Osteoblast (primary cell): ENCODE measurements around the gene SERINC1. TPM values are rescaled to one million over a fixed set of nuclear protein-coding genes. Genes with fewer than 3 reads are reported as not detected.
A peak's percentile ranks its signal among the peaks of the same experiment; 100 is the strongest.

Experiments used
- DNase-seq: peaks from one replicate; pipeline ENCODE4 v3.0.0; 2011; ENCODE audit warnings: low spot score, mixed read lengths; ENCODE audit not compliant: insufficient read length; ENCODE audit errors: missing footprints
- H2AFZ ChIP-seq: 2 replicates; pipeline ENCODE4 v1.6.0; 2011; ENCODE audit warnings: mild to moderate bottlenecking, low read length
- H3K27ac ChIP-seq: 2 replicates; pipeline ENCODE4 v1.5.1; 2011; ENCODE audit warnings: mild to moderate bottlenecking, low read depth, low read length, moderate library complexity
- H3K27me3 ChIP-seq: 2 replicates; pipeline ENCODE4 v1.6.0; 2012; ENCODE audit warnings: mild to moderate bottlenecking, control low read depth, inconsistent platforms, low read length, moderate library complexity; ENCODE audit not compliant: insufficient read depth
- H3K36me3 ChIP-seq: 2 replicates; pipeline ENCODE4 v1.5.1; 2011; ENCODE audit warnings: mild to moderate bottlenecking, low read length, control low read depth, moderate library complexity; ENCODE audit not compliant: insufficient read depth
- H3K4me1 ChIP-seq: 2 replicates; pipeline ENCODE4 v1.5.1; 2011; ENCODE audit warnings: mild to moderate bottlenecking, low read length, control low read depth, moderate library complexity; ENCODE audit not compliant: insufficient read depth
- H3K4me2 ChIP-seq: 2 replicates; pipeline ENCODE4 v1.6.0; 2011; ENCODE audit warnings: mild to moderate bottlenecking, low read length; ENCODE audit not compliant: insufficient read depth
- H3K4me3 ChIP-seq: fragments of 200-600 bp; sonication (generic); 3 replicates; pipeline ENCODE4 v1.5.1; 2012; ENCODE audit warnings: mild to moderate bottlenecking, low read length, inconsistent platforms; ENCODE audit not compliant: insufficient read depth
- H3K79me2 ChIP-seq: 2 replicates; pipeline ENCODE4 v1.6.0; 2012; ENCODE audit warnings: mild to moderate bottlenecking, low read length, control low read depth, inconsistent platforms; ENCODE audit not compliant: insufficient read depth
- H3K9me3 ChIP-seq: 2 replicates; pipeline ENCODE4 v1.5.1; 2011; ENCODE audit warnings: low read depth, low read length, control low read depth
- H4K20me1 ChIP-seq: 2 replicates; pipeline ENCODE4 v1.6.0; 2012; ENCODE audit warnings: mild to moderate bottlenecking, low read length, control low read depth; ENCODE audit not compliant: insufficient read depth
- total RNA-seq: library from RNA; depleted of rRNA; stranded (reverse); fragments of >200 nt; gene quantifications from 2 replicates; pipeline ENCODE4 v1.2.3, GENCODE V29; 2012
- TF ChIP-seq, protein P1 (sequence below): IDR thresholded peaks from 2 replicates; pipeline ENCODE4 v1.5.1; 2011; ENCODE audit warnings: mild to moderate bottlenecking, low read depth, low read length, moderate library complexity; ENCODE audit errors: extremely low read depth

The SERINC1 gene
- total RNA-seq, 1 donor, result 247 TPM

DNA sequence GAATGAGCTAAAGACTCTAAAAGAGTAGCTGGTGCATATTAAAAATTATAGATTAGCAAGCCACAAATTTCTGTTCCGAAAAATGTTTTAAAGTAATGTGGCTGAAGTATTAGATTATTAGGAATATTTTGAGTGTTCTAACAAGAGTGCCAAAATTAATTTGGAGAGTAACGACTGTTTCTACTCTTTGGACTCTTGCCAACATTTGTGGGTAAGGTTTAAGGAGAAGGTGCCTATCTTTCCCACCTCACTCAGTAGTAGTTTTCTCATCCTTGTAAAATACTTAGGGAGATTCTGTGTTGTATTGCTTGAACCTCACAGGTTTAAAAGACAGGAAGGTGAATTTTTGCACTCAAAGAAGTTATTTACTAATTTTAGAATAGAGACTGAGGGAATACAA is 67.2 kb downstream of the SERINC1 start:
- DNase-seq, result no peak
- H4K20me1 ChIP-seq, result peaks cover 24% of the 10 kb centered on the region
- no peak overlapping the region for H3K4me2 ChIP-seq
- no peak overlapping the region for H2AFZ ChIP-seq
- H3K4me1 ChIP-seq, result peaks cover 9% of the 10 kb centered on the region
- H3K79me2 ChIP-seq, result peaks cover 99% of the 10 kb centered on the region
- no peaks in the 10 kb centered on the region for H3K27me3 ChIP-seq
- no peaks in the 10 kb centered on the region for H3K9me3 ChIP-seq
- TF ChIP-seq, protein P1, sequence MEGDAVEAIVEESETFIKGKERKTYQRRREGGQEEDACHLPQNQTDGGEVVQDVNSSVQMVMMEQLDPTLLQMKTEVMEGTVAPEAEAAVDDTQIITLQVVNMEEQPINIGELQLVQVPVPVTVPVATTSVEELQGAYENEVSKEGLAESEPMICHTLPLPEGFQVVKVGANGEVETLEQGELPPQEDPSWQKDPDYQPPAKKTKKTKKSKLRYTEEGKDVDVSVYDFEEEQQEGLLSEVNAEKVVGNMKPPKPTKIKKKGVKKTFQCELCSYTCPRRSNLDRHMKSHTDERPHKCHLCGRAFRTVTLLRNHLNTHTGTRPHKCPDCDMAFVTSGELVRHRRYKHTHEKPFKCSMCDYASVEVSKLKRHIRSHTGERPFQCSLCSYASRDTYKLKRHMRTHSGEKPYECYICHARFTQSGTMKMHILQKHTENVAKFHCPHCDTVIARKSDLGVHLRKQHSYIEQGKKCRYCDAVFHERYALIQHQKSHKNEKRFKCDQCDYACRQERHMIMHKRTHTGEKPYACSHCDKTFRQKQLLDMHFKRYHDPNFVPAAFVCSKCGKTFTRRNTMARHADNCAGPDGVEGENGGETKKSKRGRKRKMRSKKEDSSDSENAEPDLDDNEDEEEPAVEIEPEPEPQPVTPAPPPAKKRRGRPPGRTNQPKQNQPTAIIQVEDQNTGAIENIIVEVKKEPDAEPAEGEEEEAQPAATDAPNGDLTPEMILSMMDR, result no peak
- H3K4me3 ChIP-seq, result no peak overlapping the region
- no peak overlapping the region for H3K27ac ChIP-seq
- H3K36me3 ChIP-seq, result no peaks in the 10 kb centered on the region

DNA sequence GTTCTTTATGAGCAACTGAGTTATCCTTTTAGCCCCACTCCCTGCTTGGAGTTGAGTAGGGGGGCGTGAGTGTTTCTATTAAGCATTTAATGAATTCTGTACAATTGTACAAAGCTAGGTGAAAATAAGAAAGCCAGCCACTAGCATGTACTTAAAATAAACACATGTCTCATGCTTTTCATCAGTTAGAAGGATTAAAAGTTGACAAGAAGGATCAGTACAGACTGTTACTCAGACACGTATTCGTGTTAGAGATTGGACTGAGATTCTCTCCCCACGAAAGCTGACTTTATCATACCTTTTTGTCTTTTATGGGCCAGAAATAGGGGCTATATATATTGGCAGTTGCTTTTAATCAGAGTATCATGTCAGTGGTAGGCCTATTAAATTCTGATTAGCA is 70.5 kb downstream of the SERINC1 start:
- Histone ChIP-seq H3K27ac (no peak overlapping the region), H3K27me3 (no peaks in the 10 kb centered on the region), H3K4me2 (peak overlapping the region; percentile 93), H3K4me3 (peak overlapping the region; percentile 98), H3K79me2 (peaks cover 66% of the 10 kb centered on the region), H3K9me3 (no peaks in the 10 kb centered on the region), H2AFZ (no peak overlapping the region), H4K20me1 (peaks cover 22% of the 10 kb centered on the region), H3K36me3 (no peaks in the 10 kb centered on the region), H3K4me1 (peaks cover 15% of the 10 kb centered on the region)
- TF ChIP-seq, protein P1, result no peak
- no peak for DNase-seq

DNA sequence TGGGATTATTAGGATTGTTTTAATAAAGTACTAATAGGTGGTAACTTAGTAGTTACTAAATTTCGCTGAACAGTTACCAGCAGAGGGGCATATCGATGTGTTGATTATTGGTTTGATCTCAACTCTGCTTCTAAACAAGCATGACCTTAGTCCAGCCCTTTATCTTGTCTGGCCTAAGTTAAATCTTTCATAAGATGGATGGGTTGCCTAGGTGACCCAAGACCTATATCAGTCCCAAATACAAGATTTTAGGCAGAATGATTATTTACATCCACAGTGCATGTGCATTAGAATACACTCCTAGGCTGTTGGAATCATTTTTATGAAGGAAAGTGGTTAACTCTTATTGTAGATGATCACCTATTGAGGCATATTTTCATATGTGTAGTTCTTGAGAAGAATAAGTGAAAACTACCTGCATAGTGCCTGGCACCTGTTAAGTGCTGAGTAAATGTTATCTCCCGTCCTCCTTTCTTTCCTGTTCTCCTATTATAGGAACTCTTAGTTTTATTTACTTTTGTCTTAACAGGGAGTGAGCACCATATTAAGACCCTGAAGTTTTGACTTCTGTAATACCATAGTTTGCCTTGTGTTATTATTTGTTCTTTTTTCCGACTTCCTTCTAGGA is 71.0 kb downstream of the SERINC1 start:
- peak overlapping the region; percentile 98 for H3K4me3 ChIP-seq
- H4K20me1 ChIP-seq, result peaks cover 17% of the 10 kb centered on the region
- H3K4me1 ChIP-seq, result peaks cover 15% of the 10 kb centered on the region
- H3K9me3 ChIP-seq, result no peaks in the 10 kb centered on the region
- H3K4me2 ChIP-seq, result peak overlapping the region; percentile 93
- TF ChIP-seq, protein P1, result no peak
- H3K36me3 ChIP-seq, result no peaks in the 10 kb centered on the region
- DNase-seq, result peak; percentile 52
- peak overlapping the region; percentile 99 for H2AFZ ChIP-seq
- H3K27me3 ChIP-seq, result no peaks in the 10 kb centered on the region
- H3K79me2 ChIP-seq, result peaks cover 61% of the 10 kb centered on the region
- H3K27ac ChIP-seq, result peak overlapping the region; percentile 89

DNA sequence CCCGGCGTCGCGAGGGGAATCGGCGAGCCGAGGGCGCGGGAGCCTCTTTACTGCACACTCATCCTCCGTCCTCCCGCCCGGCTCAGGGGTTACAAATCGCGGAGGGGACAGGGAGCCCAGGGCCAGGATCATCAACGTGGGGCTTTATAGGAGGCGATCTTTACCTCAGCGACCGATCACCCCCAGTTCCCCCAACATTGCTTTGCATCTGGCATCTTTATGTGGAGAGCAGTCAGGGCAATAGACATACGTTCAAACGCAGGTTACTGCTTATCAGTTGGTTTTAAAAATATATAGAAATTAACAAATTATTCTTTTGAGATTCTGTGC is 71.5 kb downstream of the SERINC1 start:
- H3K4me2 ChIP-seq, result peak overlapping the region; percentile 93
- peaks cover 16% of the 10 kb centered on the region for H4K20me1 ChIP-seq
- H3K27ac ChIP-seq, result peak overlapping the region; percentile 89
- peak; percentile 43 for DNase-seq
- H3K9me3 ChIP-seq, result no peaks in the 10 kb centered on the region
- H3K79me2 ChIP-seq, result peaks cover 56% of the 10 kb centered on the region
- peaks cover 15% of the 10 kb centered on the region for H3K4me1 ChIP-seq
- peak overlapping the region; percentile 99 for H2AFZ ChIP-seq
- H3K36me3 ChIP-seq, result no peaks in the 10 kb centered on the region
- TF ChIP-seq, protein P1, result no peak
- peak overlapping the region; percentile 98 for H3K4me3 ChIP-seq
- no peaks in the 10 kb centered on the region for H3K27me3 ChIP-seq
